Colonic mucosa (tissue), 4 donors: ENCODE data around the gene RCBTB1. TPM values are rescaled to one million over a fixed set of nuclear protein-coding genes. Genes with fewer than 3 reads are reported as not detected.

Experiments used
- DNase-seq: peaks from one replicate; pipeline ENCODE4 v3.0.0-alpha.2; 2020
- H3K27ac ChIP-seq: fragments of 200-600 bp; one replicate; pipeline ENCODE4 v1.8.0; 2021
- H3K27me3 ChIP-seq: fragments of 200-600 bp; one replicate; pipeline ENCODE4 v1.8.0; 2021
- H3K36me3 ChIP-seq: fragments of 200-600 bp; one replicate; pipeline ENCODE4 v1.8.0; 2021
- H3K4me1 ChIP-seq: fragments of 200-600 bp; one replicate; pipeline ENCODE4 v1.8.0; 2021; ENCODE audit warnings: mild to moderate bottlenecking
- H3K4me3 ChIP-seq: fragments of 200-600 bp; one replicate; pipeline ENCODE4 v1.8.0; 2021
- H3K9ac ChIP-seq, 2 donors: one replicate each; pipeline ENCODE4 v1.7.0; 2013; ENCODE audit warnings: control low read depth in 2 of 2, low read depth in 2 of 2, low read length in 2 of 2
- H3K9me3 ChIP-seq: fragments of 200-600 bp; one replicate; pipeline ENCODE4 v1.8.0; 2021
- CTCF ChIP-seq: fragments of 200-600 bp; IDR thresholded peaks from one replicate; pipeline ENCODE4 v1.8.0; 2022; ENCODE audit warnings: antibody characterized with exemption, mild to moderate bottlenecking
- intact Hi-C: fragments of 100-400 bp; cut with DNase I; formaldehyde crosslinking; loops from one replicate; pipeline ENCODE4 v1.14.1; 2022
- total RNA-seq, 2 donors: library from RNA; stranded (reverse); fragmentation: NEBNext Ultra II Directional in 1 of 2; extraction: Animal tissue kit (Norgen Biotek cat#: 25700) in 1 of 2; gene quantifications; one replicate each; pipeline ENCODE4 v1.2.1, GENCODE V29; 2021
- donor health status: healthy.
- donor health status: DM: no; HTN: no; CAD: no.
- donor health status: DM: no; HTN: no; CAD: no.

Gene RCBTB1
- 1 to 10 TPM; 6.2 to 7.5 TPM for total RNA-seq

GRCh38 chr13:49585220-49586157, at the start of gene RCBTB1:
RCBTB1 (minus strand) TSS chr13:49585558; CDS start chr13:49567279, 18,279 bp downstream.
- no peaks in the 10 kb centered on the region for H3K9me3 ChIP-seq
- intact Hi-C loops = loop anchor here (10.0 kb wide), 1 partner anchor 141 kb away; the partner anchor contains the start of genes CAB39L and SETDB2
- DNase-seq = peak; percentile 83
- peak within 1 kb of the TSS; percentile 72 to 91 for H3K9ac ChIP-seq
- H3K4me1 ChIP-seq = no peaks in the 10 kb centered on the region
- TF ChIP-seq CTCF = no peak
- peak within 1 kb of the TSS; percentile 66 for H3K27ac ChIP-seq
- H3K4me3 ChIP-seq = peak within 1 kb of the TSS; percentile 87
- no peaks in the 10 kb centered on the region for H3K27me3 ChIP-seq
- H3K36me3 ChIP-seq = no peaks in the 10 kb centered on the region

DNA sequence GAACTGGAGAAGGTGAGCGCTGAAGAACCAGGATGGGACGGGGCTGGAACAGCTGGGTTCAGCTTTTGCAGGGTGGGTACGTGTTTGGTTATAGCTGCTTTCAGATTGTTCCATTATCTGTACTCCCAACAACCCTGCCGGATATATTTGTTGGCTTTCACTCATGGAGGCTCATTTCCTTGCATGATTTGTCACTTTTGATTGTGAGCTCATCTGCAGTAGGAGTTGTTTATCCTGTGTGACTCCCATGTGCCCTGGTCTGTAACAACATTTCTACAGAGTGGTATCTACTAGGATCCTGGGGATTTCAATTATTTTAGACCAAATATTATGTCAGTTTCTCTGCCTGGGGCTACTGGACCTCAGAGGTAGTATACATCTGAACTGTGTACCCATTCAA, 48.4 kb upstream of the RCBTB1 start:
- no peaks in the 10 kb centered on the region for H3K4me1 ChIP-seq
- intact Hi-C loops = no loop called here
- no peak overlapping the region for H3K27ac ChIP-seq
- H3K4me3 ChIP-seq = no peak overlapping the region
- no peaks in the 10 kb centered on the region for H3K36me3 ChIP-seq
- no peaks in the 10 kb centered on the region for H3K27me3 ChIP-seq
- TF ChIP-seq CTCF = no peak
- no peak overlapping the region for H3K9ac ChIP-seq
- H3K9me3 ChIP-seq = no peaks in the 10 kb centered on the region
- DNase-seq = no peak

GRCh38 chr13:49632156-49632555, 46.8 kb upstream of the RCBTB1 start:
- no peak overlapping the region for H3K4me3 ChIP-seq
- H3K4me1 ChIP-seq = no peaks in the 10 kb centered on the region
- H3K9me3 ChIP-seq = no peaks in the 10 kb centered on the region
- no peaks in the 10 kb centered on the region for H3K36me3 ChIP-seq
- intact Hi-C loops = no loop called here
- no peak overlapping the region for H3K9ac ChIP-seq
- DNase-seq = no peak
- no peak for TF ChIP-seq CTCF
- H3K27me3 ChIP-seq = no peaks in the 10 kb centered on the region
- no peak overlapping the region for H3K27ac ChIP-seq

DNA sequence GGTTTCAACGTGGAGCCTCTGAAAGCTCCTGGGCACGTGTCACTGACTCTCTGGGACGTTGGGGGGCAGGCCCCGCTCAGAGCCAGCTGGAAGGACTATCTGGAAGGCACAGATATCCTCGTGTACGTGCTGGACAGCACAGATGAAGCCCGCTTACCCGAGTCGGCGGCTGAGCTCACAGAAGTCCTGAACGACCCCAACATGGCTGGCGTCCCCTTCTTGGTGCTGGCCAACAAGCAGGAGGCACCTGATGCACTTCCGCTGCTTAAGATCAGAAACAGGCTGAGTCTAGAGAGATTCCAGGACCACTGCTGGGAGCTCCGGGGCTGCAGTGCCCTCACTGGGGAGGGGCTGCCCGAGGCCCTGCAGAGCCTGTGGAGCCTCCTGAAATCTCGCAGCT, 45.2 kb upstream of the RCBTB1 start:
- Histone ChIP-seq H3K9ac (no peak overlapping the region), H3K36me3 (no peaks in the 10 kb centered on the region), H3K4me3 (no peak overlapping the region), H3K4me1 (peaks cover 3% of the 10 kb centered on the region), H3K27me3 (no peaks in the 10 kb centered on the region), H3K27ac (no peak overlapping the region), H3K9me3 (no peaks in the 10 kb centered on the region)
- TF ChIP-seq CTCF = no peak
- intact Hi-C loops = no loop called here
- no peak for DNase-seq

GRCh38 chr13:49629947-49630346, 44.6 kb upstream of the RCBTB1 start:
- no peaks in the 10 kb centered on the region for H3K27me3 ChIP-seq
- H3K9me3 ChIP-seq = no peaks in the 10 kb centered on the region
- intact Hi-C loops = no loop called here
- no peak for TF ChIP-seq CTCF
- H3K9ac ChIP-seq = no peak overlapping the region
- no peaks in the 10 kb centered on the region for H3K36me3 ChIP-seq
- H3K4me3 ChIP-seq = no peak overlapping the region
- DNase-seq = no peak
- H3K27ac ChIP-seq = no peak overlapping the region
- peaks cover 3% of the 10 kb centered on the region for H3K4me1 ChIP-seq
